Activated CD8-positive, alpha-beta memory T cell treated with anti-CD3 and anti-CD28 coated beads, Interleukin-2, amount 10 ng/mL, durations not matched to agents 7 days and 5 days (primary cell): ENCODE data around the gene CRIM1. TPM values are rescaled to one million over a fixed set of nuclear protein-coding genes. Genes with fewer than 3 reads are reported as not detected.
A peak's percentile ranks its signal among the peaks of the same experiment; 100 is the strongest.

Source experiments
- ATAC-seq: fragments of 150-1000 bp; cut with Tn5 transposase; one replicate; pipeline ENCODE4 v1.10.0; 2021; ENCODE audit warnings: moderate library complexity
- CTCF ChIA-PET: fragments of 350-600 bp; sonication (Branson Sonifier 250); formaldehyde crosslinking; loops from one replicate; lab custom pipeline; 2021; ENCODE audit warnings: antibody characterized with exemption; lab: Charles Lee
- DNase-seq: peaks from one replicate; pipeline ENCODE4 v3.0.0-alpha.2; 2020
- H3K27ac Mint-ChIP-seq: one replicate; pipeline ENCODE4 v1.8.0; 2021; ENCODE audit warnings: mild to moderate bottlenecking, mixed read lengths
- H3K27me3 Mint-ChIP-seq: one replicate; pipeline ENCODE4 v1.8.0; 2021; ENCODE audit warnings: mixed read lengths
- H3K36me3 Mint-ChIP-seq: one replicate; pipeline ENCODE4 v1.8.0; 2021; ENCODE audit warnings: mild to moderate bottlenecking, mixed read lengths
- H3K4me1 Mint-ChIP-seq: one replicate; pipeline ENCODE4 v1.8.0; 2021; ENCODE audit warnings: mixed read lengths
- H3K4me3 Mint-ChIP-seq: one replicate; pipeline ENCODE4 v1.8.0; 2021; ENCODE audit warnings: mild to moderate bottlenecking, moderate library complexity, mixed read lengths
- H3K9me3 Mint-ChIP-seq: one replicate; pipeline ENCODE4 v1.8.0; 2022; ENCODE audit warnings: low read depth, mixed read lengths
- total RNA-seq, 2 experiments: library from RNA; stranded (reverse); gene quantifications; one replicate each; pipeline ENCODE4 v1.2.3, GENCODE V29; 2021

Gene CRIM1
- total RNA-seq, 2 experiments from 2014 or later: 12.6 to 17.6 TPM

DNA sequence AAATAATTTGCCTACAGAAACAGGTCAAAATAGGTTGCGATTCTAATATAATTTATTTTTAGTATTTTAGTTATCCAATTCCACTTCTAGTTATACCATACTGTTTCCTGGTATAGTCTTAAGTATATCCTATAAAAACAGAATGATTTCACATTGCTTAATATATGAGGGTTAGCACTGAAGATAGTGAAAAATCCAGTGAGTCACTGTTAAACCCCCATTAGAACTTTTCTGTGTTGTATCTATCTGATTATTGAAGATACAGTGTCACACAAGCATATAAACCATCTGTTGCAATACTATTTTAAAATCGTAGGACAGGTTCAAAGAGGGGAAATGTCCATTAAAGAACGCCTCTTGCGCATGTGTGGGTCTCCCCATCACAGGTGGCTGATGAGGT, 132.4 kb downstream of the CRIM1 start:
- peaks cover 3% of the 10 kb centered on the region for H3K9me3 Mint-ChIP-seq
- H3K27me3 Mint-ChIP-seq: peaks cover 6% of the 10 kb centered on the region
- no peaks in the 10 kb centered on the region for H3K4me1 Mint-ChIP-seq
- no peak overlapping the region for H3K27ac Mint-ChIP-seq
- ATAC-seq (no peak), DNase-seq (no peak)
- CTCF ChIA-PET: no interaction called here
- no peak overlapping the region for H3K4me3 Mint-ChIP-seq
- peaks cover under 1% of the 10 kb centered on the region for H3K36me3 Mint-ChIP-seq

DNA sequence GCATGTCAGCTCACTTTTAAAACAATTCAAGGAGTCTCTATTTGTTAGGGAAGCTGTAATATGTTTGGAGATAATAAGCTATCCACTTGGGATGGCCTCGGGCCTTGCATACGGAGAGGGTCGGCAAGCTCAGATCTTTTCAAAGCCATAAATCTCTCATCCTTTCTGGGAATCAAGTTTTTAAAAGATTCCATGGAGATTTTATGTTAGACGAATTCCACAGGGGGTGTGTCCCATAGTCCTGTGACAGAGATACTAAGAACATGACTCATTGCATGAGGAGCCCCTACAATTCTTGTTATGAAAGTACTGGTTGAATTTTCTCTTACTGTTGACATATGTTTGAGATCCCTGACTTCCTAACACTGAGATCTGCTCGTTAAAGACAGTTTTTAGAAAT, 133.7 kb downstream of the CRIM1 start:
- ATAC-seq: no peak
- H3K27ac Mint-ChIP-seq: no peak overlapping the region
- H3K9me3 Mint-ChIP-seq: peaks cover 1% of the 10 kb centered on the region
- peaks cover 6% of the 10 kb centered on the region for H3K27me3 Mint-ChIP-seq
- H3K4me3 Mint-ChIP-seq: no peak overlapping the region
- DNase-seq: no peak
- CTCF ChIA-PET: no interaction called here
- no peaks in the 10 kb centered on the region for H3K4me1 Mint-ChIP-seq
- H3K36me3 Mint-ChIP-seq: peaks cover 1% of the 10 kb centered on the region

DNA sequence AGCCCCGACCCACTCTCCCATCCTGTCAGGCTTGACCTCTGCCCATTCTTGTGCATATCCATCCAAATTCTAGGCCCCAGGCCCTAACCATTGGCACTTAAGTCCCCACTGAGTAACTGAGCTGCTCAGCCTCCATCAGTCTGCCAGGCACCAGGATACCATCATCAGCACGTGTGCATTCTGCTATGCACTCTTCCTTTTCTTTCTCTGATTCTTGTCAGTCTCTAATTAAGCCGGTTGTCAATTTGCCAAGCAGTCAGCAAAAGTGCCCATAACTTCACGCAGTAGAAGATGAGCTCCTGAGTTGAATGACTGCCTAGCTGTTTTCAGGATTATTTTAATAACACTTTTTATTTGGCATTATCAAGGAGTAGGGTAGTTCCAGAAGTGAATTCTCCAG, 135.2 kb downstream of the CRIM1 start:
- no peak for DNase-seq
- Mint-ChIP-seq H3K4me3 (no peak overlapping the region), H3K36me3 (peaks cover 1% of the 10 kb centered on the region), H3K9me3 (no peaks in the 10 kb centered on the region), H3K4me1 (no peaks in the 10 kb centered on the region), H3K27ac (no peak overlapping the region), H3K27me3 (peaks cover 6% of the 10 kb centered on the region)
- no peak for ATAC-seq
- CTCF ChIA-PET: interaction anchor here (1.0 kb wide), 1 partner anchor 138 kb away, joined by 3 read pairs; no protein-coding TSS in a partner anchor

DNA sequence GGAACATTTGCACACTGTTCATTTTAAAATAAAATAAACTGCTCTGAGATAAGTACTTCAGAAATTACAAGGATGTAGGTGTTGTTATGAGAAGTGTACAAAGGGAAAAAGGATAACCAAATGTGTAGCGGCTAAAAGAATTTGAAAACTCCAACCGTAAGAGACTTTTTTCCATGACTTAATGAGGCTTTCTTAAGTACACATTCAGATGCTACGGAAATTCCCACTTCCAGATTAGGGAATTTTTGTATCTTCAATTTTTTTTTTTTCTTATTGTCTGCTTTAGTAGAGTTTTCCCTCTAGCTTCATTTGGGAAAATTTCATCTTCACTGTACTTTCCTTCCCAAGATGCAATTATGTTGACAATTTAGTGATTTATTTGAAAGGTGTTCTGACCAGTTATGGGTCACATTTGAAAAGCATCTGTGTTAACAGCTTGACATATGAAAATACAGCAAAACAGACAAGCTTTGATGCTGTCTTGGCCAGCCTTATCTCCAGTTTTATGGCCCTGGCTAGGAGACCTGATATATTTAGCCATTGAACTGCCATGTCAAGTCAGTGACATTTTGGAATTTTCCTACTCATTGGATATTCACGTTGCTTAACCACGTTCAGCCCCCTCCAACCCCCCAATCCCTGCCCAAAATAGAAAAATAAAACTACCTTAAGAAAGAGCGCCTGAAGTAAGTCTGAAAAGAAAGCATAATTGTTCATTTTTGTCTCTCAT, 136.8 kb downstream of the CRIM1 start:
- no peak overlapping the region for H3K27ac Mint-ChIP-seq
- no peak for ATAC-seq
- H3K36me3 Mint-ChIP-seq: peaks cover 1% of the 10 kb centered on the region

GRCh38 chr2:36493306-36493705, 137.7 kb downstream of the CRIM1 start:
- Mint-ChIP-seq H3K36me3 (peaks cover 1% of the 10 kb centered on the region), H3K4me1 (no peaks in the 10 kb centered on the region), H3K27me3 (peaks cover 6% of the 10 kb centered on the region), H3K9me3 (no peaks in the 10 kb centered on the region), H3K4me3 (no peak overlapping the region), H3K27ac (no peak overlapping the region)
- DNase-seq (no peak), ATAC-seq (no peak)
- CTCF ChIA-PET: interaction anchor here (0.8 to 1.3 kb wide), 2 partner anchors 13 to 169 kb away, joined by 3 to 4 read pairs; no protein-coding TSS in a partner anchor

More for the DNA sequence above, 136.8 kb downstream of the CRIM1 start:
- peaks cover 6% of the 10 kb centered on the region for H3K27me3 Mint-ChIP-seq
- H3K9me3 Mint-ChIP-seq: no peaks in the 10 kb centered on the region
- CTCF ChIA-PET: no interaction called here
- H3K4me1 Mint-ChIP-seq: no peaks in the 10 kb centered on the region
- no peak overlapping the region for H3K4me3 Mint-ChIP-seq
- DNase-seq: no peak

- CTCF ChIA-PET: no interaction called here
- ATAC-seq: no peak
- H3K36me3 Mint-ChIP-seq: peaks cover 1% of the 10 kb centered on the region
- no peak for DNase-seq
- H3K4me1 Mint-ChIP-seq: no peaks in the 10 kb centered on the region
- no peak overlapping the region for H3K27ac Mint-ChIP-seq
- H3K27me3 Mint-ChIP-seq: peaks cover 2% of the 10 kb centered on the region
- H3K4me3 Mint-ChIP-seq: no peak overlapping the region
- H3K9me3 Mint-ChIP-seq: no peaks in the 10 kb centered on the region
Measured at GRCh38 chr2:36497570-36498163, 142.1 kb downstream of the CRIM1 start.

DNA sequence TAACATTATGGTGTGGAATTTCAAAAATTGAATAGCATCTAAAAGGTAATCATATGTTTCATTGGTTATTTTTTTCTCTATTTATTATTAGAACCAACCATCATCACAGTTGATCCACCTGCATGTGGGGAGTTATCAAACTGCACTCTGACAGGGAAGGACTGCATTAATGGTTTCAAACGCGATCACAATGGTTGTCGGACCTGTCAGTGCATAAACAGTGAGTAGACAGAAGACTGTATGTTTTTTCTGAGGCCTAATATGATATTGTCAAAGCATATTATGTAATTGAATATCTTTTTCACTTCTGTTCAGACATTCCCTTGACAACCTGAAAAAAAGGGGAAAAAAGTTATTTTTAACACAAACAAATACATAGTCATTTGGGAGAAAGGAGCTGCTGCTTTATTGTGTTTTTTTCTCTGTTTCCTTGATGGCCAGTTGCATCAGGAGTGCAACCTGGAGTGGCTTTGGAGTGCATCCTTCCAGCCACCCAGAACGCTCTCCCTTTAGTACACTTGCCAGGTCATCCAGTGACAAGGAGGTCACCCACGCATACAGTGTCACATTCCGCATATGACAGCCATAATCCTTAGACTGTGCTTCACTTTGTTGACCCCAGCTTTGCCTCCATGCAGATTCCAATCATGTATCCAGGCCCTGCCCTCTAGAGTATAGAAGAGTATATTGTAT, 143.7 kb downstream of the CRIM1 start:
- no peak overlapping the region for H3K4me3 Mint-ChIP-seq
- ATAC-seq: no peak
- no peak overlapping the region for H3K27ac Mint-ChIP-seq
- DNase-seq: no peak
- H3K9me3 Mint-ChIP-seq: no peaks in the 10 kb centered on the region
- no peaks in the 10 kb centered on the region for H3K4me1 Mint-ChIP-seq
- no peaks in the 10 kb centered on the region for H3K36me3 Mint-ChIP-seq
- CTCF ChIA-PET: no interaction called here
- no peaks in the 10 kb centered on the region for H3K27me3 Mint-ChIP-seq

GRCh38 chr2:36500072-36500471, 144.5 kb downstream of the CRIM1 start:
- no peaks in the 10 kb centered on the region for H3K9me3 Mint-ChIP-seq
- ATAC-seq: no peak
- no peak for DNase-seq
- no peaks in the 10 kb centered on the region for H3K36me3 Mint-ChIP-seq
- H3K4me3 Mint-ChIP-seq: no peak overlapping the region
- CTCF ChIA-PET: no interaction called here
- H3K27me3 Mint-ChIP-seq: no peaks in the 10 kb centered on the region
- H3K4me1 Mint-ChIP-seq: no peaks in the 10 kb centered on the region
- no peak overlapping the region for H3K27ac Mint-ChIP-seq

DNA sequence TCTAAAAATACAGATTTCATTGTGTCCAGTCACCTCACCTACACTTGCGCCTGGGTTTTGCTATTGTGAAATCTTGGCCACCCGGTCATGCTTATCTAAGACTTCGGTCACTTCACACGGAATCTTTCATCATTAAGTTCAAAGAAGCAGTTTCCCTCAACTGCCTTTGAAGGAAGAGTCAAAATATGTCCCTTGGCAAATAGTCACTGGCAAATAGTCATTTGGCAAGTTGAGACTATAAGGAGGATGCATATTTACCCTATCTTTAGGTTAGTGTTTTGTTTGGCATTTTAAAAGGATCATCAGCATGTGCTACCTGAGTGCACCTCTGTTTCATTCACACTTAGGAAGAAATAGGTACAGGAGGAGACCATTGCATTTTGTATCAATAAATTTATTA, 146.5 kb downstream of the CRIM1 start:
- CTCF ChIA-PET: no interaction called here
- Mint-ChIP-seq H3K36me3 (no peaks in the 10 kb centered on the region), H3K27me3 (no peaks in the 10 kb centered on the region), H3K27ac (no peak overlapping the region), H3K4me1 (no peaks in the 10 kb centered on the region), H3K9me3 (no peaks in the 10 kb centered on the region), H3K4me3 (no peak overlapping the region)
- DNase-seq: no peak
- ATAC-seq: no peak

- DNase-seq: peak; percentile 49
- Mint-ChIP-seq H3K4me3 (no peak overlapping the region), H3K36me3 (no peaks in the 10 kb centered on the region), H3K4me1 (no peaks in the 10 kb centered on the region), H3K27ac (no peak overlapping the region), H3K27me3 (no peaks in the 10 kb centered on the region), H3K9me3 (no peaks in the 10 kb centered on the region)
- CTCF ChIA-PET: no interaction called here
- ATAC-seq: peak; percentile 70
Measured at GRCh38 chr2:36507408-36507812, 151.8 kb downstream of the CRIM1 start.

DNA sequence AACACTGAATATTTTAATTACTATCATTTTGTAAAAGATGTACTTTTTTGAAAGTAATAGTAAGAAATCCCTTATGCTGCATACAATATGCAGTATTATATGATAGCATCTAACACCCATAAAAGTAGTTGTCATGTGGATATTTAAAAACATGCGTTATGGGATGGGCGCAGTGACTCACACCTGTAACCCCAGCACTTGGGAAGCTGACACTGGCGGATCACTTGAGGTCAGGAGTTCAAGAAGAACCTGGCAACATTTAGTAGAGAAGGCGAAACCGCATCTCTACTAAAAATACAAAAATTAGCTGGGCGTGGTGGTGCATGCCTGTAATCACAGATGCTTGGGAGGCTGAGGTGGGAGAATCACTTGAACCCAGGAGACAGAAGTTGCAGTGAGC, 153.5 kb downstream of the CRIM1 start:
- no peaks in the 10 kb centered on the region for H3K9me3 Mint-ChIP-seq
- no peak overlapping the region for H3K4me3 Mint-ChIP-seq
- no peaks in the 10 kb centered on the region for H3K27me3 Mint-ChIP-seq
- ATAC-seq: no peak
- DNase-seq: no peak
- CTCF ChIA-PET: no interaction called here
- no peaks in the 10 kb centered on the region for H3K36me3 Mint-ChIP-seq
- no peaks in the 10 kb centered on the region for H3K4me1 Mint-ChIP-seq
- H3K27ac Mint-ChIP-seq: no peak overlapping the region

DNA sequence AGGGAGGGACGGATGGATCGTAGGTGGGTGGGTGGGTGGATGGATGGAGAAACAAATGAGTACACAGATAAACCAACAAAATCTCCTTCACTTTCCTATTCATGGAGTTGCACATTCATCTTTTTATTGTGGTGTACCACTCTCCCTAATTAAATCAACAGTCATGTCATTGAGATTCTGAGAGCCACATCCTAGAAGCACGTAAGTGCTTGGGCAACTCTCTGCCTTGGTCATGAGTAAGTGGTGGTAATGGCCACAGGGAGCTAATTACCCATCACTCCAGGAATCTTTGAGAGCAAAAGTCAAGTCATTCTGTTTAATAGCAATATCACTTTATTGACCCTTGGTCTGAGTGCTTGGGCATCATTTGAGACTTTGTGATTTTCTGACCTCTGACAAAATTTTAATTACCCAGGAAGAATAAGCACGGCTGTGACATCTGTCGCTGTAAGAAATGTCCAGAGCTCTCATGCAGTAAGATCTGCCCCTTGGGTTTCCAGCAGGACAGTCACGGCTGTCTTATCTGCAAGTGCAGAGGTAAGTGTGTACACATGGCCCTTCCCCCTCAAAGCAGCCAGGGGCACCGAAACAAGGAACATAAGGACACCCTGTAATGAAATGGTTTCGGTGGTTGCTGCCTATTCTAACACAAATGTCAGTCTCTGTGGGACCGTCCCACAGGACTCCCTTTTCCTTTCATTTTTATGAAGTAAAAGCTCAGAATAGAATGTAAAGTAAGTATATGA, 156.5 kb downstream of the CRIM1 start:
- Mint-ChIP-seq H3K27ac (no peak overlapping the region), H3K27me3 (no peaks in the 10 kb centered on the region), H3K9me3 (no peaks in the 10 kb centered on the region), H3K36me3 (no peaks in the 10 kb centered on the region), H3K4me3 (no peak overlapping the region), H3K4me1 (no peaks in the 10 kb centered on the region)
- no peak for DNase-seq
- CTCF ChIA-PET: no interaction called here
- ATAC-seq: no peak

DNA sequence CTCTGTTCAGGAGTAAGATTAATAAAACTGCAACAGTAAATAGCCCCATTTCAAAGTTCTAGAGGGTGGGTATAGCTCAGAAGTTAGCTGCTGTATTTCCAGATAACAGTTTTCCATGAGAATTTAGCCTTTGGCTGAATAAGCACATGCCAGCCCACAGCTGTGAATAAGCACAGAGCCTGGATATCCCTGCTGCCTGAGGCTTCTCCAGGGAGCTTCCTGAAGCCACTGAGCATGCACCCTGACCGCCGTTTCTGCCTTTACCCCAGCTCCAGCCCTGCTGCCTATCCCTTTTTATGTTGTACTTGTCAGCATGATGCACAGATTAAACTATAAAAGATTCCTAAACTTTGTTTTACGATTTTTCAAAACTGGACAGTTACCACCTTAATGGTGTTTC, 157.1 kb downstream of the CRIM1 start:
- H3K4me3 Mint-ChIP-seq: no peak overlapping the region
- no peak overlapping the region for H3K27ac Mint-ChIP-seq
- CTCF ChIA-PET: no interaction called here
- DNase-seq (no peak), ATAC-seq (no peak)
- no peaks in the 10 kb centered on the region for H3K36me3 Mint-ChIP-seq
- H3K4me1 Mint-ChIP-seq: no peaks in the 10 kb centered on the region
- no peaks in the 10 kb centered on the region for H3K27me3 Mint-ChIP-seq
- H3K9me3 Mint-ChIP-seq: no peaks in the 10 kb centered on the region
